Stimulated activated CD4-positive, alpha-beta T cell treated with anti-CD3 and anti-CD28 coated beads, Interleukin-15, amount 100 ng/mL, for 24 hours (primary cell): ENCODE results near the gene MTRFR.

Experiments used
- DNase-seq: peaks from one replicate; pipeline ENCODE4 v3.0.0-alpha.2; 2020

Gene MTRFR

GRCh38 chr12:123271001-123271668 lies 37.9 kb downstream of the MTRFR start:
- DNase-seq = peak; percentile 83

- DNase-seq = no peak
These were observed 39.9 kb downstream of the MTRFR start for GRCh38 chr12:123273166-123273565.

- no peak for DNase-seq
These were observed 44.9 kb downstream of the MTRFR start for GRCh38 chr12:123278101-123278627.

DNA sequence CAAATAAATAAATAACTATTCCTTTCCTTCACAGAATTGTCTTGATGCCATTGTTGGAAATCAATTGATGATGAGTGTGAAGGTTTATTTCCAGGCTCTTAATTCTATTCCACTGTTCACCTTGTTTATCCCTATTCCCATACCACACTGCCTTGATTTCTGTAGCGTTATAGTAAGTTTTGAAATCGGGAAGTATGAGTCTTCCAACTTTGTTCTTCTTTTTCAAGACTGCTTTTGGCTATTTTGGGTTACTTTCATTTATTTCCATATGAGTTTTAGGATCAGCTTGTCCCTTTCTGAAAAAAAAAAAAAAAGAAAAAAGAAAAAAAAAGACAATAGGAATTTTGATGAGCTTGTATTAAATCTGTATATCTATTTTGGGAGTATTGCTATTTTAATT lies 47.7 kb downstream of the MTRFR start:
- DNase-seq = no peak

DNA sequence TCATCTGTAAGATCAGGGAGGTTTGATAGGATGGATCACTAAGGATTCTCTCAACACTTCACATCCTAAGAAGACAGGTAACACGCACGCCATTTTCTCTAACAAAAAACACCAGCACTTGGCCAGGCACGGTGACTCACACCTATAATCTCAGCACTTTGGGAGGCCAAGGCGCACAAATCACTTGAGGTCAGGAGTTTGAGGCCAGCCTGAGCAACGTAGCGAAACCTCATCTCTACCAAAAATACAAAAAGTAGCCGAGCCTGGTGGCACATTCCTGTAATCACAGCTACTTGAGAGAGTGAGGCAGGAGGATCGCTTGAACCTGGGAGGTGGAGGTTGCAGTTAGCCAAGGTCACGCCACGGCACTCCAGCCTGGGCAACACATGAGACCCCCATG lies 48.9 kb downstream of the MTRFR start:
- no peak for DNase-seq

DNA sequence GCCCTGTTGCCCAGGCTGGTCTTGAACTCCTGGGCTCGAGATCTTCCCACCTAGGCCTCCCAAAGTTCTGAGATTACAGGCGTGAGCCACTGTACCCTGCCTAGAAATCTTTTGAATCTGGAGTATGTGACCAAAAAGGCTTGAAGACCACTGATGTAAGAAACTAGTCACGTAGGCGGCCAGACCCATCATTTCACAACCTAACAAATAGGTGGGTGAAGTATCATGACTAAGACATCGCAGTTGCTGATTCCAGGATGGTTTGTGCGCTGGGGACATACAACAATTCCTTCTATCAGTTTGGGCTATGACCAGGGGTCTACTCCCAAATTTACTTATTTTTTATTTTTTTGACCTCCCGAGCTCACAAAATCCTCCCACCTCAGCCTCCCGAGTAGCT lies 50.2 kb downstream of the MTRFR start:
- DNase-seq = no peak

- DNase-seq = no peak
These were observed 51.4 kb downstream of the MTRFR start for GRCh38 chr12:123284669-123285068.

GRCh38 chr12:123286652-123287373 lies 53.6 kb downstream of the MTRFR start:
- DNase-seq = no peak

GRCh38 chr12:123288751-123289346 lies 55.6 kb downstream of the MTRFR start:
- DNase-seq = no peak

- DNase-seq = no peak
These were observed 56.7 kb downstream of the MTRFR start for GRCh38 chr12:123289911-123290310.

GRCh38 chr12:123293178-123293760 lies 60.0 kb downstream of the MTRFR start:
- DNase-seq = no peak

DNA sequence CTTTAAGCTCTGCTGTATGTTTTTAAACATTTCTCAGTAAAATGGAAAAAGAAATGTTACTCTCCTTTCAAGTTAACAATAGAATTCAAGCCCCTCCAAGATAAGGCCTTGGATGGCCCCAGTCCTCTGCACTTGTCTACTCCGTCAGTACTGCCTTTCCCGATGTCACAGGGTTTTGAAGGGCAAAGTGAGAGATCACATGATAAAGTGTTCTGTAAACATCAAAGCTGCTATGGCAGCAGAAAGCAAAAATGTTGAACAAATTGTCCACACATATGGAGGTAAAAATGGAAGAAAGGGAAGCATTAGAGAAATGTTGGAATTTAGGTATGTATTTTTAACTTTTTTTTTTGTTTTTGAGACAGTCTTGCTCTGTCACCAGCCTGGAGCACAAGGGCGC lies 71.9 kb downstream of the MTRFR start:
- no peak for DNase-seq

GRCh38 chr12:123306200-123306599 lies 73.0 kb downstream of the MTRFR start:
- no peak for DNase-seq
